ENCODE measurements around the gene MED15.

MED15 gene

DNA sequence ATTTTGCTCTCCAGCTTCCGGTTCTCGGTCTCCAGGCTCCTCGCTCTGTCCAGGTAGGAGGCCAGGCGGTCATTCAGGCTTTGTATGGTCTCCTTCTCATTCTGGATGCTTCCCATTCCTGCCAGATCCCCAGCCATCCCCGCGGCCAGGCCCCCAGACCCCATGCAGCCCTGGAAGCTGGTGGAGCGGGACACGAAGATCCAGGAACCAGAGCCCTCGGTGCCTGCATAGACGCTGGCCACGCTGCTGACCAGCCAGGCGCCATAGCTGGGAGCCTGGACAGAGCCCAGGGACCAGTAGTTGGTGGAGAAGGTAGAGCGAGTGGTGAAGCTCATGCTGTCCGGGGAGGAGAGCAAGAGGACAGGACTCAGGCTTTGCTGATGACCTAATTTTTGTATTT lies 23.6 kb upstream of the MED15 start:
- CTCF ChIA-PET: interaction anchor here (1.3 to 2.0 kb wide), 3 partner anchors 20 to 80 kb away, joined by 3 to 7 read pairs (median 4); no protein-coding TSS in a partner anchor
- no peak for DNase-seq (ENCODE audit: low read depth, low spot score)
- TF ChIP-seq, protein P1, sequence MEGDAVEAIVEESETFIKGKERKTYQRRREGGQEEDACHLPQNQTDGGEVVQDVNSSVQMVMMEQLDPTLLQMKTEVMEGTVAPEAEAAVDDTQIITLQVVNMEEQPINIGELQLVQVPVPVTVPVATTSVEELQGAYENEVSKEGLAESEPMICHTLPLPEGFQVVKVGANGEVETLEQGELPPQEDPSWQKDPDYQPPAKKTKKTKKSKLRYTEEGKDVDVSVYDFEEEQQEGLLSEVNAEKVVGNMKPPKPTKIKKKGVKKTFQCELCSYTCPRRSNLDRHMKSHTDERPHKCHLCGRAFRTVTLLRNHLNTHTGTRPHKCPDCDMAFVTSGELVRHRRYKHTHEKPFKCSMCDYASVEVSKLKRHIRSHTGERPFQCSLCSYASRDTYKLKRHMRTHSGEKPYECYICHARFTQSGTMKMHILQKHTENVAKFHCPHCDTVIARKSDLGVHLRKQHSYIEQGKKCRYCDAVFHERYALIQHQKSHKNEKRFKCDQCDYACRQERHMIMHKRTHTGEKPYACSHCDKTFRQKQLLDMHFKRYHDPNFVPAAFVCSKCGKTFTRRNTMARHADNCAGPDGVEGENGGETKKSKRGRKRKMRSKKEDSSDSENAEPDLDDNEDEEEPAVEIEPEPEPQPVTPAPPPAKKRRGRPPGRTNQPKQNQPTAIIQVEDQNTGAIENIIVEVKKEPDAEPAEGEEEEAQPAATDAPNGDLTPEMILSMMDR (IDR thresholded peaks at IDR 0.05; ENCODE audit: insufficient read depth, low read length, missing control alignments): no peak
- H3K4me3 ChIP-seq (ENCODE audit: low read depth, low read length): no peak overlapping the region
- POLR2A ChIA-PET: no interaction called here

DNA sequence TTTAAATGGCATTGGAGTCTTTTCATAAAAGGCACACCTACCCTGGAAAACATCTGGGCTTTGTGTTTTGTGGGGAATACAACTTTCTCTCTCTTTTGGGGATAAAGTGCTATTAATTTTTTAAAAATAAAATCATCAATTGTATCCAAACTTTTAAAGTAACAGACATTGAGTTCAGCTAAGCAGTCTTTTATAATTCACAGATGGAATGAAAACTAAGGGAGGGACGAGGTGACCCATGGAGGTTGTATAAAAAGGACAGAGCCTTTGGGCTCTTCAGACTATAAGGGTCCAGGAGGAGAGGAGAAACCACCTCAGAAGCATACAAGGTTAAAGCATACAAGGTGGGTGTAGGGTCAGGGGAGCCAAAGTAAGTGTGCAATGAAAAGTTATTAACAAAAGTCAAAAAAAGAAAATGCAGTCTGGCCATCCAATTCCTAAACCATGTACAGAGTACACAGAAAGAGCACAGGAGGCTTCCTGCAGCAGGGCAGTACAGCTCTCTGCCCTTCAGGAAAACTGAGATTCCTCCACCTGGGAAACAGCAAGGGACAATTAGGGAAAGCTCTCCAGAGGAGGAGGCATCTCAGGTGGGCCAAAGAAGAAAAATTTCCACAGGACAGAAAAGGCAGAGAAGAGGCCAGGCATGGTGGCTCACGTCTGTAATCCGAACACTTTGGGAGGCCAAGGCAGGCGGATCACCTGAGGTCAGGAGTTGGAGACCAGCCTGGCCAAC lies 22.3 kb upstream of the MED15 start:
- POLR2A ChIA-PET: no interaction called here
- TF ChIP-seq, protein P1 (IDR thresholded peaks at IDR 0.05; ENCODE audit: insufficient read depth, low read length, missing control alignments): no peak
- no peak for DNase-seq (ENCODE audit: low read depth, low spot score)
- CTCF ChIA-PET: no interaction called here
- no peak overlapping the region for H3K4me3 ChIP-seq (ENCODE audit: low read depth, low read length)

DNA sequence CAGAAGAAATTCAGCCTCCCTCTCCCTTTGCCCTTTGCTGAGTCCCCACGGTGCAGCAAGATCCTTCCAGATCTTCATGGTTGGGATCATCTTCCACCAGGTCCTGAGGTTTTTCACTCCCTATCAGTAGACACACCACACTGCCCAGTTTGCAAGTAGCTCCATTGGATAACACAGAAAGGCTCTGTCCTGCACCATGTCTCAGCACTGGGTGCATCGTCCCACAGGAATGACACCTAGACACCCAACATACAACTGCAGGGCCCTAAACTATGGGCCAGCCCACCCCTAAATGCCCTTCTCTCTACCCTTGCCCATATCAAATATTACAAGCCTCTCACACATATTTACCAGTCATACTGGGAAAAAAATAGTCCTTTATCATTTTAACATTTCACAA lies 21.2 kb upstream of the MED15 start:
- H3K4me3 ChIP-seq (ENCODE audit: low read depth, low read length): no peak overlapping the region
- CTCF ChIA-PET: no interaction called here
- TF ChIP-seq, protein P1 (IDR thresholded peaks at IDR 0.05; ENCODE audit: insufficient read depth, low read length, missing control alignments): no peak
- no peak for DNase-seq (ENCODE audit: low read depth, low spot score)
- POLR2A ChIA-PET: no interaction called here

DNA sequence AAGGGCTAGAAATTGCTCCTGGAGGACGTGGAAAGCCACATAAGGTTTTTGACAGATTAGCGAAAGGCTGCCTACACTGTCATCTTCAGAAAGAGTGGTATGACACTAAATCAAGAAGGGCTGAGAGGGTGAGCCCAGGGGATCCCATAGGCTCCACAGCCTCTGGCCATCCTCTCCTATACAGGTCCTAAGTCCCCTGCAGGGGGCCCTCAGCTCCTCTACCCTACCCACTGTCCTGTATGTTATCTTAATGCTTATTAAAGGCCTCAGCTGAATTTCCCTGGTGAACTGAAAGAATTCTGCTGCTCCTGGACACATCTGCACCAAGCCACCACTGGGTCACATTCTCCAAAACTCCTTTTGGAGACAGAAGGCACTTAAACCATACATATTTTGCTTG lies 19.7 kb upstream of the MED15 start:
- TF ChIP-seq, protein P1 (IDR thresholded peaks at IDR 0.05; ENCODE audit: insufficient read depth, low read length, missing control alignments): no peak
- POLR2A ChIA-PET: no interaction called here
- DNase-seq (ENCODE audit: low read depth, low spot score): no peak
- H3K4me3 ChIP-seq (ENCODE audit: low read depth, low read length): no peak overlapping the region
- CTCF ChIA-PET: no interaction called here

DNA sequence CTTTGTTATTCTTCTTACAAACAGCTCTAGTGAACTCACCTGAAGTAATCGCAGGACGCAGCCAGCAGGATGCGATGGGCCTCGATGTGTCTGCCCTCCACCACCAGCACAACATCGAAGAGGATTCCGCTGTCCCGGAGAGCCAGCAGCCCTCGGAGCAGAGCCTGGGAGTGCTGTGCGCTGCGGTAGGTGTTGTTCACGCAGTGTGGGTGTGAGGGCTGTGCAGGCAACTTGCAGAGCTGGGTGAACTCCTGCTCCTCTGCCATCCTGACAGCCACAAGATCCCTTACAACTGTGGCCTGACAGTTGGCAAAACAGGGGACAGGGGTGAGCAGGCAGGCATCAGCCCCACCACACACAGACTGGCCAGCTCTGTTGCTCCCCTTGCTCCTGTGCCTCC lies 18.5 kb upstream of the MED15 start:
- CTCF ChIA-PET: interaction anchor here (0.7 to 1.1 kb wide), 2 partner anchors 16 to 32 kb away, joined by 3 read pairs; no protein-coding TSS in a partner anchor
- POLR2A ChIA-PET: no interaction called here

DNA sequence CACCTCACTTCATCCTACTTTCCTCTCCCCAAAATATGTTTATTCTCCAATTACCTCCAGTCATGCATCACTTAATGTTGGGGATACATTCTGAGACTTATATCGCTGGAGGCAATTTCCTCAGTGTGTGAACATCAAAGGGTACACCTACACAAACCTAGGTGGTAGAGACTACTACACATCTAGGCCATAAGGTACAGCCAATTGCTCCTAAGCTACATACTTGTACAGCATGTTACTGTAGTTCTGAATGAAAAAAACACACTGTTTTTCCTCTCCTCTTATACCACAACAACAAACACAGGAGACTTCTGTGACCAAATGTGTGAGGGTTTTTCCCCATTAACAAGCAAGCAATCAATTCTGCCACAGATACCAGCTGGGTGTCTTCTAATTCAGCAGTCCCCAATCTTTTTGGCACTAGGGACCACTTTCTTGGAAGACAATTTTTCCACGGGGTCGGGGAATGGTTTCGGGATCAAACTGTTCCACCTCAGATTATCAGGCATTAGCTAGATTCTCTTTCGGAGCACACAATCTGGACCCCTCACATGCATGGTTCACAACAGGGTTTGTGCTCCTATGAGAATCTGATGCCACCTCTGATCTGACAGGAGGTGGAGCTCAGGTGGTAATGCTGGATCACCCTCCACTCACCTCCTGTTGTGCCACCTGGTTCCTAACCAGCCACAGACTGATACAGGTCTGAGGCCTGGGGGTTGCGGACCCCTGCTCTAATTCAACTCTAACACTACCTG lies 17.0 kb upstream of the MED15 start:
- H3K4me3 ChIP-seq (ENCODE audit: low read depth, low read length): no peak overlapping the region
- ChIA-PET CTCF (interaction anchor here (1.1 kb wide), 1 partner anchor 34 kb away, joined by 3 read pairs; no protein-coding TSS in a partner anchor), POLR2A (no interaction called here)
- TF ChIP-seq, protein P1 (IDR thresholded peaks at IDR 0.05; ENCODE audit: insufficient read depth, low read length, missing control alignments): no peak
- DNase-seq (ENCODE audit: low read depth, low spot score): no peak

More for the DNA sequence above, 18.5 kb upstream of the MED15 start:
- TF ChIP-seq, protein P1 (IDR thresholded peaks at IDR 0.05; ENCODE audit: insufficient read depth, low read length, missing control alignments): no peak
- no peak for DNase-seq (ENCODE audit: low read depth, low spot score)
- no peak overlapping the region for H3K4me3 ChIP-seq (ENCODE audit: low read depth, low read length)
